Measurements from ENCODE around the gene PHF3. TPM values are rescaled to one million over a fixed set of nuclear protein-coding genes. Genes with fewer than 3 reads are reported as not detected.

PHF3 gene
- total and polyA plus RNA-seq, 2 donors (not counting 1 experiment from before 2014, with no cell fraction given): 13.5 to 111 TPM

GRCh38 chr6:63757826-63758225 is 122.2 kb downstream of the PHF3 start:
- Mint-ChIP-seq H3K27me3 (no peaks in the 10 kb centered on the region), H3K4me1 (no peaks in the 10 kb centered on the region), H3K9me3 (ENCODE audit: insufficient read depth) (peaks cover 6% of the 10 kb centered on the region), H3K4me3 (no peak overlapping the region), H3K27ac (no peak overlapping the region)
- H3K4me1 ChIP-seq (ENCODE audit: control insufficient read depth in 2 of 2, insufficient read depth in 2 of 2, low read length in 2 of 2): no peaks in the 10 kb centered on the region
- TF ChIP-seq EZH2 (IDR thresholded peaks at IDR 0.05; ENCODE audit: borderline replicate concordance, insufficient read depth, low read depth, low read length, poor library complexity, severe bottlenecking): no peak
- TF ChIP-seq, protein P1, sequence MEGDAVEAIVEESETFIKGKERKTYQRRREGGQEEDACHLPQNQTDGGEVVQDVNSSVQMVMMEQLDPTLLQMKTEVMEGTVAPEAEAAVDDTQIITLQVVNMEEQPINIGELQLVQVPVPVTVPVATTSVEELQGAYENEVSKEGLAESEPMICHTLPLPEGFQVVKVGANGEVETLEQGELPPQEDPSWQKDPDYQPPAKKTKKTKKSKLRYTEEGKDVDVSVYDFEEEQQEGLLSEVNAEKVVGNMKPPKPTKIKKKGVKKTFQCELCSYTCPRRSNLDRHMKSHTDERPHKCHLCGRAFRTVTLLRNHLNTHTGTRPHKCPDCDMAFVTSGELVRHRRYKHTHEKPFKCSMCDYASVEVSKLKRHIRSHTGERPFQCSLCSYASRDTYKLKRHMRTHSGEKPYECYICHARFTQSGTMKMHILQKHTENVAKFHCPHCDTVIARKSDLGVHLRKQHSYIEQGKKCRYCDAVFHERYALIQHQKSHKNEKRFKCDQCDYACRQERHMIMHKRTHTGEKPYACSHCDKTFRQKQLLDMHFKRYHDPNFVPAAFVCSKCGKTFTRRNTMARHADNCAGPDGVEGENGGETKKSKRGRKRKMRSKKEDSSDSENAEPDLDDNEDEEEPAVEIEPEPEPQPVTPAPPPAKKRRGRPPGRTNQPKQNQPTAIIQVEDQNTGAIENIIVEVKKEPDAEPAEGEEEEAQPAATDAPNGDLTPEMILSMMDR (IDR thresholded peaks at IDR 0.05): no peak
- ChIA-PET CTCF (interaction anchor here (0.6 kb wide), 1 partner anchor 14 kb away, joined by 3 read pairs; no protein-coding TSS in a partner anchor), POLR2A (no interaction called here)
- no peak overlapping the region for H3K4me3 ChIP-seq (ENCODE audit: control extremely low read depth in 1 of 5, extremely low read depth in 1 of 5, insufficient read depth in 1 of 5, low read depth in 2 of 5, low read length in 4 of 5)
- DNase-seq: no peak
- H2AFZ ChIP-seq (ENCODE audit: insufficient read depth, low read depth, low read length, poor library complexity, severe bottlenecking): no peak overlapping the region
- H3K36me3 ChIP-seq (replicated peaks in 1 of 2; ENCODE audit: control extremely low read depth in 1 of 2, control insufficient read depth in 1 of 2, extremely low read depth in 1 of 2, insufficient read depth in 2 of 2, low read length in 1 of 2): no peaks in the 10 kb centered on the region
- H3K4me2 ChIP-seq (replicated peaks; ENCODE audit: low read depth, low read length, poor library complexity, severe bottlenecking): no peak overlapping the region
- peaks cover 0 to 6% (median 0%) of the 10 kb centered on the region in 3 donors for H3K9me3 ChIP-seq (ENCODE audit: control extremely low read depth in 1 of 3, control insufficient read depth in 2 of 3, insufficient read depth in 1 of 3, low read length in 2 of 3)
- no peaks in the 10 kb centered on the region for H4K20me1 ChIP-seq (ENCODE audit: control insufficient read depth, insufficient read depth, low read length, poor library complexity, severe bottlenecking)
- H3K27ac ChIP-seq (ENCODE audit: low read length in 2 of 2): no peak overlapping the region
- WGBS (ENCODE audit: insufficient coverage): no CpG with 5 or more reads among the region's 1 CpG
- intact Hi-C loops (cut with micrococcal nuclease): no loop called here
- no peak overlapping the region for H3K9ac ChIP-seq (ENCODE audit: low read length)
- no peak for ATAC-seq (ENCODE audit: low read depth)
- peaks cover 0 to 2% (median 0%) of the 10 kb centered on the region in 4 experiments for H3K27me3 ChIP-seq (replicated peaks in 1 of 4; ENCODE audit: control extremely low read depth in 1 of 4, control insufficient read depth in 3 of 4, insufficient read depth in 4 of 4, low read length in 3 of 4)
- no peaks in the 10 kb centered on the region for H3K79me2 ChIP-seq (ENCODE audit: control insufficient read depth, insufficient read depth, low read length)

- H3K4me1 Mint-ChIP-seq: no peaks in the 10 kb centered on the region
- Histone ChIP-seq H3K4me3 (ENCODE audit: control extremely low read depth in 1 of 5, extremely low read depth in 1 of 5, insufficient read depth in 1 of 5, low read depth in 2 of 5, low read length in 4 of 5) (no peak overlapping the region), H2AFZ (ENCODE audit: insufficient read depth, low read depth, low read length, poor library complexity, severe bottlenecking) (no peak overlapping the region), H4K20me1 (ENCODE audit: control insufficient read depth, insufficient read depth, low read length, poor library complexity, severe bottlenecking) (no peaks in the 10 kb centered on the region), H3K36me3 (replicated peaks in 1 of 2; ENCODE audit: control extremely low read depth in 1 of 2, control insufficient read depth in 1 of 2, extremely low read depth in 1 of 2, insufficient read depth in 2 of 2, low read length in 1 of 2) (no peaks in the 10 kb centered on the region), H3K27ac (ENCODE audit: low read length in 2 of 2) (no peak overlapping the region), H3K27me3 (replicated peaks in 1 of 4; ENCODE audit: control extremely low read depth in 1 of 4, control insufficient read depth in 3 of 4, insufficient read depth in 4 of 4, low read length in 3 of 4) (peaks cover 0 to 4% (median 0%) of the 10 kb centered on the region in 4 experiments), H3K9ac (ENCODE audit: low read length) (no peak overlapping the region), H3K4me2 (replicated peaks; ENCODE audit: low read depth, low read length, poor library complexity, severe bottlenecking) (no peak overlapping the region), H3K9me3 (ENCODE audit: control extremely low read depth in 1 of 3, control insufficient read depth in 2 of 3, insufficient read depth in 1 of 3, low read length in 2 of 3) (peaks cover 0 to 6% (median 0%) of the 10 kb centered on the region in 3 donors), H3K4me1 (ENCODE audit: control insufficient read depth in 2 of 2, insufficient read depth in 2 of 2, low read length in 2 of 2) (no peaks in the 10 kb centered on the region), H3K79me2 (ENCODE audit: control insufficient read depth, insufficient read depth, low read length) (no peaks in the 10 kb centered on the region)
- ChIA-PET CTCF (interaction anchor here (1.2 to 10.2 kb wide), 2 partner anchors 161 to 167 kb away, joined by 5 to 239 read pairs; no protein-coding TSS in a partner anchor), POLR2A (no interaction called here)
- H3K27ac Mint-ChIP-seq: no peak overlapping the region
- intact Hi-C loops (cut with micrococcal nuclease): no loop called here
- H3K27me3 Mint-ChIP-seq: no peaks in the 10 kb centered on the region
- DNase-seq (no peak), ATAC-seq (ENCODE audit: low read depth) (no peak)
- H3K4me3 Mint-ChIP-seq: no peak overlapping the region
- TF ChIP-seq, protein P1 (IDR thresholded peaks at IDR 0.05): no peak
- H3K9me3 Mint-ChIP-seq (ENCODE audit: insufficient read depth): peaks cover 6% of the 10 kb centered on the region
Measured at GRCh38 chr6:63759605-63760105, 124.1 kb downstream of the PHF3 start.
